ENCODE results near the gene DHX32.

Gene DHX32

GRCh38 chr10:125801574-125801973 is 79.5 kb downstream of the DHX32 start:
- DNase-seq: no peak

GRCh38 chr10:125799451-125800182 is 81.5 kb downstream of the DHX32 start:
- no peak for DNase-seq

DNA sequence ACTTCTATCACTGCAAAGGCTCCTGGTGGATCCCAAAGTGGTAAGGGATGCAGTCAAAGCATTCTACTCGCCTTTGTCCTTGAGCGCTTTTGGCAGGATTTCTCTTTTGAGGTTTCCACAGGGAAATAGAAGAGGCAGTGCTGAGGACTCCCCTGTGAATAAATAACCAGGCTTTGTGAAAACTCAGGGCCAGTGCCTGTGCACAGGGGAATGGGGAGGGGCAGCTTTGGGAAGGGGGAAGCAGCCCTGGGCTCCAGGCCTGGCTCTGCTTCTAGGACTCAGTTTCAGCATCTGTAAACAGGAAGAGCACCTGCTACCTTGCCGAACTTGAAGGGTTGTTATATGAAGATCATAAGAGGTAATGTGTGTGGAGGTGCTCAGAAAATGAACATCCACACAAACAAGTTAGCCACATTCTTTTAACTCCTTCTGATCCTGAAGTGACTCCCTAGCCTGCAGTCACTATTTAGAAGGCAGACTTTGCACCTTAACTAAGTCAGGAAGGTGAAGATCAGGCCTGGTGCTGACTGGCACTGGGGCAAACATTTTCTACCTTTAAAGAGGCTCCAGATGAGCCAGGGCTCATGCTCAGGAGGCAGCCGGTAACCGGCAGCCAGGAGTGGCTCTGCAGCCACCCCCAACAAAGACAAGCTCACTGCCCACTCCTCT is 83.0 kb downstream of the DHX32 start:
- no peak for DNase-seq

GRCh38 chr10:125797424-125797823 is 83.7 kb downstream of the DHX32 start:
- DNase-seq: no peak

GRCh38 chr10:125795637-125796190 is 85.4 kb downstream of the DHX32 start:
- DNase-seq: no peak

DNA sequence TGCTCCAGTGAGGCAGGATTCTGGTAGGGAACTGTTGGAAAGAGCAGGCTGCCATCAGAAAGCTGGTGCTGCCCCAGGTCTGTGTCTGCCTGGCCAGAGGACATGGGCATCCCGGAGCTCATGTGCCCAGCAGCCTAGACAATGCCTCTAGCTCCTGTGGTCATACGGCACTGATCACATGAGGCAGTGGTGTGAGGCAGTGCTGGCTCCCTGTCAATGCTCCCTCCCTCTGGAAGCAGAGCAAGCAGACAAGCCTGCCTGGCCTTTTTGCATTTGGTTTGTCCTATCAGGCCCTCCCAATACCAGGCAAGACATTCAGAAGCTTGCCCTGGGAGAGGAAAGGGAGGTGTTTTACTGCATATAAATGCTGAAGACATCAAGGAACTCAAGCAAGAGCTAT is 86.0 kb downstream of the DHX32 start:
- DNase-seq: no peak

DNA sequence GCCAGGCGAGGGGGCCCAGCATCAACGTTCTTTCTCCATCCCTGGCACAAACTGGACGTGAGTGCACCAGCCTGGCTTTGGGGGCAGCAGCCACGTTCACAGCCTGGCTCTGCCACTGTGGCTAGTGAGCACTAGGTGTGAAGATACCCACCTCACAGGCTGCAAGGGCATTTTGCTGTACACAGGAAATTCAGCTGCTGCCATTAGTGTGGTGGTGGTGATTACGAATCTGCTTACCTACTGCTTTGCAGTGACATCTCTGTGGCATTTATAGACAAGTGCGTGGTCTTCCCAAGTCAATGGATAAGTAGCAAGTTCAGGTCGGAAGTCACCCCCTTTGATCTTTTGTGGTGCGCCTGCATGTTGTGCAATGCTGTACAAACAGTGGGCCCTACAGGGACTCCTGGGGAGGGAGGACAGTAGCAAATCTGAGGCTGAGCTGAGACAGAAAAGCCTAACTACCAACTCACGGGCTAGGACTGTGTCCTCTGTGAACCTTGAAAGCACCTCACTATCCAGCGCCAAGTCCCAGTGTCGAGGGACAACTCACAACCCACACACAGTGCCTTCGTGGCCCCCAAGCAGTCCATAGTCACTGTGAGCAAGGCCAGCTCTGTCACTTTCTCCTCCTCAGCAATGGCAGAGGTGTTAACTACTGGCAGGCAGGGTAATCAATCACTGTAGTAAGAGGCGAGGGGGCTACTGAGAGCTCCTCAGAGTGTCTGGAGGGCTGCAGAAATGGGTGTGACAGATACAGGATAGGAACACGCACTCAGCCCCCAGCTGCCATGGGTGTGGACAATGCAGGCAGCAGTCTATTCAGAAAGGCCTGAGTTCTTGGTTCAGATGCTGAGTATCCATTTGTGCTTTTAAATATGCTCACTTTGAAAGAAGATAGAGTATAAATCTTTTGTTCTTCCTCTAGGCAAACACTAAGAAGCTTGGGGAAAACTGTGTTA is 88.5 kb downstream of the DHX32 start:
- no peak for DNase-seq

- DNase-seq: no peak
Measured at GRCh38 chr10:125788156-125789034, 92.7 kb downstream of the DHX32 start.
